HG03045 (cell line): Measurements from ENCODE around the gene FNTB.

ENCODE experiments used
- ATAC-seq: cut with Tn5 transposase; IDR thresholded peaks from one replicate; pipeline ENCODE4 v1.9.1; 2021; ENCODE audit warnings: mild to moderate bottlenecking, moderate library complexity; ENCODE audit not compliant: unreplicated experiment

The FNTB gene

DNA sequence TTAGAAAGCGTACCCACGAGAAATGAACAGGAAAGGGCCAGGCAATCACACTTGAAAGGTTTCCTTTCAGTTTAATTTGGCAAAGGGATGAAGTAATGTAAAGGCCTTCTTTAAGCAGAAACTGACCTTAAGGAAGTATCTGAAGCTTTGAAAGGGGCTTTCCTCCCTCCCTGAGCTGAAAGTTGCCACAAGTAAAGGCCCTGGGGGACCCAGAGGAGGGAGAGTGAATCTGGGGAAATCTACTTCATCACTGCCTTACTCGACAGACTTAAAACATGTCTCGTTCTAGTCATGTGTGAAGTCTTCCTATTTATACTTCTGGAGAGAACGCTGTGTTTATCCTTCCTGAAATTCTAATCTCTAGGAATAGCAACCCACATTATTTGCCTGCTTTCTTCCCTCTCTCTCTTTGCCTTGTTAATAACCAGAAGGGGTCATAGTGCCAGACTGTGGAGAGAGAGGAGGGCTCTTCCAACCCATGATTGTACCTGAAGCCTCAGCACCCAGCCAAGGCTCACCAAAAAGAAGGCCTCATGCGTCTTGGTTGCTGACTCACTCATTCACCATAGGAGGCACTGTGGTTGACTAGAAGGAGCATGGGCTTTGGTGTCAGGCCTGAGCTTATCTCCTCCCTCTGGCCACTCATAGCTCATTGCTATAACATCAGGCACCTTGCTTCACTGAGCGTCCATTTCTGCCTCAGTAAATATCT, 33.9 kb upstream of the FNTB start:
- no peak for ATAC-seq

DNA sequence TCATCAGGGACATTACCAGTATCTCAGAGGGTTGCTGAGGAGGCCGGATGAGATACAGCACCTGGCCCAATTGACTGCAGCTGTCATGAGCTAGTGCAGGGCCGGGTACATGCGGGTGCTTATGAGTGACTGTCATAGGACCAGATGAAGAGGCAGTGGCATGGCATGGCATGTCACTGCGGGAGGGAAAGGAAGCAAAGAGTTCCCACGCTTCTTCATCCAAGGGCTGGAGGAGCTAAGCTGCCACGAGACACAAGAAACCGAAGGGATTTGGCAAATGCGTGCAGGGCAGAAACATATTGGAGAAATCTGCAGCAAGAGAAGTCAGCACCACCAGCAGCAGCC, 33.4 kb upstream of the FNTB start:
- ATAC-seq: no peak

DNA sequence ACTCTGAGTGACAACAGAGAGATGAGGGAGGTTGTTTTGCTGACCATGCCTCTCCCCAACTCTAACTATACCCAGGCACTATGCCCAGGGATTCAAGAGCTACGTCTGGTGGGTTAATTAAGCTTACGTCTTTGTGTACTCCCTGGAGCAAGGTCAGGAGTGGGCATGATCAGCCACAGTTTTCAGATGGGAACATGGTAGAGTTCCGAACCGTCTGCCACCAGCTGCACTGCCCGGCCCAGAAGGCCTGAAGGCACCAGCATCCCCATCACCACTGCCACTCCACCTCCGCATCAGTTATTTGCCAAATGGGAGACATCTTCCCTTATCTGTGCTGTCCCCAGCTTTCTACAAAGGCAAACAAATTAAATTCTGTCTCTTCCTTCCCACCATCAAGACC, 33.0 kb upstream of the FNTB start:
- no peak for ATAC-seq

DNA sequence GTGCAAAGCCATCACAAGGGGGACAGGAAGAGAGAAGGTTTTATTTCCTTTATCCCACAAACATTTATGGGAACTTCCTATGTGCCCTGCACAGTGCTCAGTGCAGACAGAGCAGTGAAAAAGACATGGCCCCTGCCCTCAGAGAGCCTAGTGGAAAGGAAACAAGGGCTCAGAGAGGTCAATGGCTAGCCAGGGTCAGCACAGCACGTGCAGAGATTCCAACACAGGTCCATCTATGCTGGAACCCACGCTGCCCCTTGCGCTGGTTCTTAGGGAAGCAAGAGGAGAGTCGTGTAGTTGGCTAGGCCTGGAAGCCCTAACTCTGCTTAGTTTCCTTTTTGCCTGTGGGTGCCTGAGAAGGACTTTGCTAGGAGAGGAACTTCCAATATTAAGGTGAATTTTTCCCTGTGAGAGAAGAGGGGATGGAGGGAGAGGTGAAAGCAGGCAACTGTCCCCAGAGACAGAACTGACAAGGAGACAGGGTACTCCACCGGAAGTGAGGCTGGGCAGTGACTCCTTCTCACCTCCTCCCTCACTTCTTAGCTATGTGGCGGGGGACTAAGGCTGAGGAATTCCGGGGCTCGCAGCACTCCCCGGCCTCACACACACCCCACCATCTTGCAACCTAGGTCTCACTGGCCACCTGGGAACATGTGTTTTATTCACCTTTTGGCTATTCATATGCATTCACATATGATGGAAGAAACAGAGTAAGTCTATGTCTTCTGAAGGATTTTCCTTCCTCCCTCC, 32.0 kb upstream of the FNTB start:
- no peak for ATAC-seq

DNA sequence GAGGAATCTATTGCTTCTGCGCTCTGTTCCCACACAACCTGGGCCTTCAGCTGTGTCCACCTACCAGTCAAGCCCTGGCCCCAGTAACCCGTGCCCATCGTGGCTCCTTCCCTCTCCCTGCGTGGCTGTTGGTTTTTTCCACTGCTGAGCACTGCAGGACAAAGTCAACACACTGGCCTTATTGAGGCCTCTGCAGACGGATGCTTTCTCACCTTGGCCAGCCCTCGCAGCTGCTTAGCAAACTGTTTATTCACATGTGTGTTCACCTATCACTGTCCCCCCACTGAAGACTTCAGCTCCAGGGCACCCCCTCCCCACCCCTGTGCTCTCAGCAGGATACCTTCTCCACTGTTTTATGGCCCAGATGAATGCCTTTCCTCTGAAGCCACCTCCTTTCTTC, 31.4 kb upstream of the FNTB start:
- ATAC-seq: no peak

DNA sequence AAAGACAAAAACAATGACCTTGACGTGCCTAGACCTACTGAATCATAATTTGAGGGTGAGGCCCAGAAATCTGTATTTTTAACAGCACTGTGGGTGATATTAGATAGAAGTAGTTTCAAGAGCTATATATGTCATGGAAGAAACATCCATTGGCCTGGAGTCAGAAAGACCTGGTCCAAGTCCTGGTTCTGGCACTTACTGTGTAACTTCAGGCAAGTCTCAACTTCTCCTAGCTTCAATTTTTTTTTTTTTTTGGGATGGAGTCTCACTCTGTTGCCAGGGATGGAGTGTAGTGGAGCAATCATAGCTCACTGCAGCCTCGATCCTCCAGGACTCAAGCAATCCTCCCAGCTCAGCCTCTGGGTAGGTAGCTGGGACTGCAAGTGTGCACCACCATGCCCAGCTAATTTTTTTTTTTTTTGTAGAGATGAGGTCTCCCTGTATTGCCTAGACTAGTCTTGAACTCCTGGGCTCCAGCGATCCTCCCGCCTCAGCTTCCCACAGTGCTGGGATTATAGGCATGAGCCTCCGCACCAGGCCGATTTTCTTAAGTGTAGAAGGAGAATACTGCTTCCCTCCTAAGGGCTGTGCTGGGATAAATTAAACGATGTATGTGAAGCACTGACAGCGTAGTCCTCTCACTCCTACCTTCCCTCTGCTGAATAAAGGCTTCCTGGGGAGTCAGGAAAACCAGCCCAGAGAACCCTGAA, 29.8 kb upstream of the FNTB start:
- ATAC-seq: no peak

DNA sequence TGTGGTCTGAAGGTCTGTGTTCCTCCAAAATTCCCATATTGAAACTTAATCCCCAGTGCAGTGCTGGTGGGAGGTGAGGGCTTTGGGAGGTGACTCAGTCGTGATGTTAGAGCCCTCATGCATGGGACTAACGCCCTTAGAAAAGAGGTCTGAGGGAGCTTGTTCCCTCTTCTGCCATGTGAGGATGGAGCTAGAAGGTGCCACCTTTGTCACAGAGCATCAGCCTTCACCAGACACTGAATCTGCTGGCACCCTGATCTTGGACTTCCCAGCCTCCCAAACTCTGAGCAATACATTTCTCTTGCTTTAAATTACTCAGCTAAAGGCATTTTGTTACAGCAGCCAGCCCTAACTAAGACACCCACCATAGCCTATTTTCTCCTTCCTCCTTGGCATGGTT, 28.5 kb upstream of the FNTB start:
- ATAC-seq: no peak

DNA sequence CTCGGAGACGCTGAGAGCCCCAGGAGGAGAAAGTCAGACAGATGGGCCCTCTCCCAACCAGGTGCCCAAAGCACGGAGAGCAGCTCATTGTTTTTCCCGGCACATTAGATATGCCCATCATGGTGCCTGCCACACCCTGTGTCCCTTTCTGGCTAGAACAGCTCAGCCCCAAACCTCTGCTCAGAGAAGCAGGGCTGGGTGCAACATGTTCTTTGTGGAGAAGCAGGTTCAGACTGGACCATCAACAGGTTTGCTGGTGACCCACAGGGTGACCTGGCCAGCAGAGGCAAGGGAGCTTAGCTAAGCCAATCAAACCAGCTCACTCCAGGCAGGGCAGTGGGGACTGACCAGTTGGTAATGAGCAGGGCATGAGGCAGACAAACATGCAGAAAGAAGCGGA, 28.0 kb upstream of the FNTB start:
- no peak for ATAC-seq

DNA sequence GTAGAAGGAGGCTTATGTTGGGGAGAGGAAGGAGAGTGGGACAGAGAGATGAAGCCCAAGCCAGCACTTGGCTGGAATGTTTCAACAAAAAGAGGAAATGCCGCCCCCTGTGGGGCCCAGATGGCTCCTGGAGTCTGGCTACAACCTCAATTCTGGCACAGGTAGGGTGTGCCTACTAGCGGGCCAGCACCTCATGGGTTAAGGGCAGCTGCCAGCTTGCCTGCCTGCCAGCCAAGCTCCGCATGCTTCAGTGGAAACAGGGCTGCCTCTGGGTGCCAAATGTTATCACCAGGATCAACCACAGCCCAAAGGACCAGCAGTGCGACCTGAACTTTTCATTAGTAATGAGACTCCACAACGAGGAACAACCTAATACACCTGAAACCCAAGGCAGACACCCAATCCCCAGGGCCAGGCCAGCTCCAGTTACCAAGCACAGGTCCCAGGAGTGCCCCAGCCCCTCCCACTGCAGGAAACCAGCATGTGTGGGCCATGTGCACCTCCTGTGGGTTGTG, 25.9 kb upstream of the FNTB start:
- no peak for ATAC-seq

DNA sequence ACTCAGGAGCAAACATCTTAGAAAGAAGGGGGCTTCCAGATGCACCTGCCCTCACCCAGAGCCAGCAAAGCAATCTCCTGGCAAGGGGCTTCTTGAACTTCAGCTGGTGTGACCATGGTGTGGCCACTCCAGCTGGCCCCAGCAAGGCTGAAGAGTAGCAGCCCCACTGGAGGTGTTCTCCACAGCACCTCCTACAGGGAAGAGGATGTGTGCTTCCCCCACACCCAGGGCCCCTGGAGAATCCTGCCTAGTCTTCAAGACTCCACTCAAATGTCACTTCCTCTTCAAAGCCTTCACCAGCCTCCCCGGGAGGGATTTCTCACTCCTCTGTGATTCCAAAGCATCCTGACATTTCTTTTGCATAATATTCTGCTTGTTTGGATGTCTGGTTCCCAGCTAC, 23.1 kb upstream of the FNTB start:
- no peak for ATAC-seq

DNA sequence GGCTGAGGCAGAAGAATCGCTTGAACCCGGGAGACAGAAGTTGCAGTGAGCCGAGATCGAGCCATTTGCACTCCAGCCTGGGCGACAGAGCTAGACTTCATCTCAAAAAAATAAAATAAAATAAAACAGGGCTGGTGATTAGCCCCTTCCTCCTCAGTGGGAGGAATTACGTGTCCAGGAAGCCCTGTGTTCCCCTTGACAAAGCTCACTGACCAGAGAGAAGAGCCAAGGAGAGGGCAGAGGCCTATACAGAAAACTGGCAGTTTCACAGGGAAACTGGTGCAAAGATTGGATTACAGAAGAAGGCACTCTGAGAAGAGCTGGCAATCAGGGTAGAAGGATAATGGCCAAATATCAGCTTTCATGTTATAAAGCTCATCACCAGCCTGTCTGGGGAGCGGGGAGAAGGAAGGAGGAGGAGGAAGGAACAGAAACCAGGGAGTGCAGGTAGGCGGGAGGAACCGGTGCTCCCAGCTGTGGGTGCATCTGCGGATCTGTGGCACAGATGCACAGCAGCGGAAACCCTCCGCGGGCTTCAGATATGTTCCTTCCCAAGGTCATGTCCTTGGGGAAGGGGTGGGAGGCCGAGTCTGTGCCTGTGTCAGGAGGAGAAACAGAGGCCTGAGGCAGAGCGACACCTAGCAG, 21.2 kb upstream of the FNTB start:
- no peak for ATAC-seq

DNA sequence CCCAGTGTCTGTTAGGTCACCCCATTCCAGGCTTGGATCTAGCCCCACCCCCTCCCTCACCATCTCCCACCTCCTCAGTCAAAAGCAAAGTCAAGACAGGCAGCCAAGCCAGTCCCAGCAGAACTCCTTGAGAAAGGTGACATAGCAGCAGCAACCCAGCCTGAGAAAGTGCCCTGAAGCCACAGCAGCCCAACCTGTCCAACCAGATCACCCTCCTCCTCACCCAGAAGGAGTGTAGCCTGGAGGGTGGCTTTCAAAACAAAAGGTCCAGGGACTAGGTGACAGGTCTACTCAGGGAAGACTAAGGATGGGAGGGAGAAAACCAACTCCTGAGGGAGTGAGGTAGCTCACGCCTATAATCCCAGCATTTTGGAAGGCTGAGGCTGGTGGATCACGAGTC, 19.7 kb upstream of the FNTB start:
- no peak for ATAC-seq

DNA sequence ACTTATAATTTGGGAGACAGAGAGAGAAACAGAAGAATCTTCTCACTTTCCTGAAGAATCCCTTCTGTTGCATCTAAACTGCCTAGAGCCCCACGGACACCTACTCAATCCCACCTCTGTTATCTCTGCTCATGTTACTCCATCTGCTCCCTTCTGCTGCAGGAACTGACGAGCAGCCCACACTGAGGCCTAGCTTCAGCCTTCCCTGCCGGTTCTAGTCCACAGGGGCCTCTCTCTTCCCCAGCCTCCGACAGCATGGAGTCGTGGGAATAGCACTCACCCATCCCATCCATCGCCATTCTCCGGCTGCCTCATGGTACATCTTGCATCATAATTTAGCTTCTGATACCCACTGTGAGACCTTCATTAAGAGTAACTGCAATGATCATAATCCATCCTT, 18.5 kb upstream of the FNTB start:
- ATAC-seq: no peak

DNA sequence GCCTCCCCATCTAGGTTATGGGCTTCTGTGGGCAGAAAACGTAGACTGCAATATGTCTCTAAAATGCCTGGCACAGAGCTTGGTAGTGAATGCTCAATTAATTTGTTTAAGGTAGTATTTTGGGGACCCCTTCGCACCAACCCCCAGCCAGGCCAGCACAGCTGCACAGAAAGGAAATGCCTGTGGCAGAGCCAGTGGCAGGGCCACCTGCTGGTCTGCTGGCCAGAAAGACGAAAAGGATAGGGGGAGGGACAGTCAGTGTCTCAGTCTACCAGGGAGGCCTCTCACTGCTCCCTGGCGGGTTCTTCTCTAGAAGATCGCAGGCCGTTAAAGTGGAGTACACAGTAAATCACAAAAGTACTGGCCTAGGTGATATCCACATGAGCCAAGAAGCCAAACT, 18.0 kb upstream of the FNTB start:
- ATAC-seq: no peak

DNA sequence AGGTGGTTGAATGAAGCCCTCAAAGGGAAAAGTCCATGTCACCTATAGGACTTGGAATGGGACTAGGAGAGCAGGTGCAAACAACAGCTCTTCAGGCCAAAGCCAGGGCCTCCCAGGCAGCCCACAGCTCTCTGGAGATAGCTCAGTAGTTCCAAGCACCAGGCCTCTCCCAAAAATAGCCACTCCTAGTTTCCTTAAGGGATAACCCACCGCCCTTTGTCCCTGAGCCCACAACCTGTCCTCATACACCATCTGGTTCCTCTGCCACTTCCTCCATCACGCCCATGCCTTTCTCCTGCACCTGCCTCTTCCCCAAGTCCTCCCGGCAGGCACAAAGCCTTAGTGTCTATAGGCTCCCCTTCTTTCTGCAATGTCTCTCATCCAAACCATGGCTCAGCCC, 16.7 kb upstream of the FNTB start:
- no peak for ATAC-seq

DNA sequence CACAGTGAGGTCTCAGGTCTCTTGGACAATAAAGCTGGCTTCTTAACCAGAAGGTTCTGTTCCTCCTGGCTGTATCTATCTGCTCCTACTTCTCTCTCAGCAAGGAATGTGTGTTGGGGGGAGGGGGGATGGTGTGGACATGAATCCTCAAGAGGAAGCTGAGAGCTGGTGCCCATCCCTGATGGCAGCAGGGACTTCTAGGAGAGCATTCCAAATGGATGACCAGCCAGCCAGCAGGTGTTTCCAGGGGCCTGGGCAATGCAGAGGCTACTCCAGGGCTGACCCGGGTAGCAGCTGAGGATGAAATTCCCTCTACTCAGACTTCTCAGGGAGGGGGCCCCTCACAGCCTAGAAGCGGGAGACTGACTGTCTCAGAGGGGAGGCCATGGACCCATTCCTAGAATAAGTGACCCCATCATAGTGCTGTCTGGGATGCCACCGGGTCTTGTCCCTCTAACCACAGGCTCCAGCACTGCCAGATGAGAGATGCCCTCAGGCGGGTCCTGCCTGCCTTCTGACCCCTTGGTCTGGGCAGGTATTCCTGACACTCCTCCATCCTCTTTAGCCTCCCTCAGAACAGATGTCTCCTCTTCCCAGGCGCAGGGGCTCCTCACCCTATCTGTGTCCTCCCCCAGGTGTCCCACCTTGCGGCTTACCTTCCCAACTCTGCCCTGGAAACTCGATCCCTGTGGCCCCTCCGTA, 15.8 kb upstream of the FNTB start:
- no peak for ATAC-seq

DNA sequence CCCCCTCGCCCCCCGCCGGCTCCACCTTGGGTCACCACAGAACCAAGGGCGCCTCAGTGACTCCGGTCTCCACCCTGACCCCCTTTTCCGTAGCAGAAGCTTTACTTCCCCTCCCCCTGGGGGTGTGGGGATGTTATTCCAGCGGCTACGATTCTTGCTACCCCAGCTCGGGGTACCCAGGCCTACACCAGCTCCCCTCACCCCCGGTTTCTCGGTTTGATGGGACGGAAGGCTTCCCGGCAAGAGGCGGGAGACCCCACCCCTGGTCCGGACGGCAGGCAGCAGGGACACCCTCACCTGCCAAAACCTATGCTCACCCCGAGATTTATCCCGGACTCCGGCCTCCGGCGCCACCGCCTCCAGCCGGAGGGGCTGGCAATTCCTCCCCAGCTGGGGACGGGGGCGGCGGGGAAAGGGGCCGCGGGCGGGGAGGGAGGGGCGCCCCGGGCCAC, 15.2 kb upstream of the FNTB start:
- ATAC-seq: no peak

DNA sequence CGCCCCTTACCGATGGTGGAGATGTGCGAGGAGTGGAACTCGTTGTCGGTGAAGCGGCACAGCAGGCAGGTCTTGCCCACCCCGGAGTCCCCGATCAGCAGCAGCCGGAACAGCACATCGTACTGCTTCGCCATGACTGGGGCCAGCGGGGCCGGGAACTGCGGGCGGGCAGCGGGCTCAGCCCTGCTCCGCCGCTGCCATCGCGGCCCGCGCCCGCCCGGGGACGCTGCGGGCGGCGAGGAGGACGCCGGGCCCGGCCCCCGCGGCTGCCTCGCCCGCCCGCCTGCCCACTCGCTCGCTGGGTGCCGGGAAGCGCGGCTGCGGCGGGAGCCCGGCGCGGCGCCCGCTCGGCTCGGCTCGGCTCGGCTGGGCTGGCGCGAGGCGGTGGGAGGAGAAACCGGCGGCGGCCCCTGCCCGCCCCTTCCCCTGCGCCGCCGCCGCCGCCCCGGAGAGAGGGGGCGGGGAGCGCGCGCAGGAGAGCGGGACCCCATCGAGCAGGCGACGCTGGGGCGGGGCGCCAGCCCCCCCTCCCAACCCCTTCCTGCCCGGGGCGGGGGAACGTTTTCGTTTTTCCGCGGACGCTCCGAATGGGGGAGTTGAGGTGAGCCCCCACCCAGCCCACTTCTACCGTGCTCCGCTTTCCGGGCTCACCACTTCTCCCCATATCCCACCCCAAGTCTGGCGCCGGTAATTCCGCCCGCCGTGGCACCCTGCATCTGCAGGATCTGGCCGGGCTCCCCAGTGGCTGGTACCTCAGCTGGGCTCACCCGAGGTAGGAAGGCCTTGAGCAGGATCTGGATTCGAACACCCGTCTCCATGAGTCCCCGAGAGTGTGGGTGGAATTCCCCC, 14.5 kb upstream of the FNTB start, which contains the start of gene RAB15:
Gene RAB15 (minus strand): TSS at position 394 of the 849 bp plus-strand sequence. CDS start 260 bp downstream, at position 134.
- ATAC-seq: no peak

DNA sequence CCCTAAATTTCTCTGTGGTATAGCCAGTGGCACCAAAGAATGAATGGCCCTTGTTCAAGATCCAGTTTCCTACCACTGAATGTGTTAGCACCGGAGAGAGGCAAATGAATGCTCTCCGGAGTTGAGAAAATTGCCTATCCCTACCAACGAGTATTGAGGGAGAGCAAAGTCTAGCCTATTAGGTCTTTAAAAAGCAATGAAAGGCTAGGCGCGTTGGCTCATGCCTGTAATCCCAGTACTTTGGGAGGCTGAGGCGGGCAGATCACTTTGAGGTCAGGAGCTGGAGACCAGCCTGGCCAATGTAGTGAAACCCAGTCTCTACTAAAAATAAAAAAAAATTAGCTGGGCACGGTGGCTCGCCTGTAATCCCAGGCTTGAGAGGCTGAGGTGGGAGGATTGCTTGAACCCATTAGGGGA, 13.7 kb upstream of the FNTB start:
- ATAC-seq: no peak

DNA sequence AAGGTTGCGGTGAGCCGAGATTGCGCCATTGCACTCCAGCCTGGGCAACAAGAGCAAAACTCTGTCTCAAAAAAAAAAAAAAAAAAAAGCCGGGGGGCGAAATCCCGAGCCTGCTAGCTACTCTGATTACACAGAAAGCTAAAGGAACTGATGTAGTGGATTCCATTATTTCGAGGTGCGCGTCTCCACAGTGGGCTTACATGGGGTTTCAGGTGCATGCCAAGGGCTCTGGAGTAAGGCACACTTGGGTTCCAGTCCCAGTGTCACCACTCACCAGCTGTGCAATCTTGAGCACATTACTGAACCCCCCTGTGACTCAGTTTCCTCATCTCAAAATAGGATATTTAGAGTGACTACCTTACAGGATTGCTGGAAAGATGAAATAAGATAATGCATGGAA, 12.9 kb upstream of the FNTB start:
- ATAC-seq: no peak
